Measurements from ENCODE around the gene IQGAP2. TPM values are rescaled to one million over a fixed set of nuclear protein-coding genes. Genes with fewer than 3 reads are reported as not detected.

The IQGAP2 gene
- total and polyA plus RNA-seq, 9 of the 15 experiments (the other 6 are each of a cell fraction or from before 2014, with no cell fraction given) = 8.7 to 23.2 (median 17.4) TPM

DNA sequence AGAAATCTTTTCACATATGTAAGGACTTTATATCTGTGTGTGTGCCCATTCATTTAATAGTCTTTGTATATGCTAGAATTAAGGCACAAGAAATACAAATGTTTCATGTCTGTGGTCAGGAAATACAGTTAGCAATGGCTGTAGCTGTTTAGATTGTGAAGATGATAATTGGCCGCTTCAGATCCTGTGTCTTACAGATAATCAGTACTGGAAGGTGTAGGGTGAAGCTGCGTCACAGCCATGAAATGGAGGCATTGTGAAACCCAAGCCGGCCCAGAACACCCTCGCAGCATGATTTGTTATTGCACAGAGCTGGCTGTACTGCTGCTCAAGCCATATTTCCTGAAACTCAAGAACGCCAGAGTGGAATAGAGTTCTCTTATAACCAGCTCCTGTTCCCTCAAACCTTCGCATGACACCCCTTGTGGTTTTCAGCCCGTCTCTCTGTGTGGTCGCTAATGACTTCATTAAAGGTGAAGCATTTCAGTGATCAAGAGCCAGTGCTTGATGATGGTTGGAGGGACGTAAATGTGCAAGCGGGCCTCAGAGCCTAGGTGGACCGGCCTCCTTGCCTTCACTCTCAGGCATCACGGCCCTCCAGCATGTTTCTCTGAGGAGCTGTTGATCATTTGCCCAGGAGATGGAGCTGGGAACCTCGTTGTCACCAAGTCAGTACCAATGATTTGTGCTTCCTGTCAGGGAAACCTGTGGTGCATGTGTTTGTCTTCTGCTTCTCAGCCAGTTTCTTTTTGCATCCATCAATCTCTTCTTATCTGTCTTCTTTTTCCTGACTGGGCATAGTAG, 140.0 kb downstream of the IQGAP2 start:
- H3K79me2 ChIP-seq (ENCODE audit: control insufficient read depth, insufficient read depth, low read length) = no peaks in the 10 kb centered on the region
- peak overlapping the region; percentile 60; the same call in 2 of the 3 replicates for H3K27ac ChIP-seq (ENCODE audit: extremely low read depth, low read depth, low read length)
- H3K9me1 ChIP-seq (ENCODE audit: control insufficient read depth, insufficient read depth, low read length) = no peaks in the 10 kb centered on the region
- no TSS peak for BruUV-seq (replicated peaks)
- no peak overlapping the region for H3K4me3 ChIP-seq
- H3K9me3 ChIP-seq (replicated peaks; ENCODE audit: control insufficient read depth, insufficient read depth, low read depth, low read length) = no peaks in the 10 kb centered on the region
- 9% methylated on average over 13 of the region's 13 CpGs for WGBS (ENCODE audit: insufficient coverage, low coverage, missing lambda C conversion rate)
- peak overlapping the region; percentile 81 for H2AFZ ChIP-seq (ENCODE audit: low read depth, low read length)
- ATAC-seq = peak; percentile 85
- POLR2A ChIA-PET = interaction anchor here (0.6 to 1.3 kb wide), 5 partner anchors 14 to 161 kb away, joined by 3 to 4 read pairs (median 3); no protein-coding TSS in a partner anchor
- peaks cover 7 to 47% of the 10 kb centered on the region in 2 experiments; a peak in 4 of 5 replicates for H3K4me1 ChIP-seq (replicated peaks in 1 of 2; ENCODE audit: control insufficient read depth in 2 of 2, insufficient read depth in 2 of 2, low read length in 2 of 2)
- no peaks in the 10 kb centered on the region for H4K20me1 ChIP-seq (replicated peaks; ENCODE audit: control insufficient read depth, insufficient read depth, low read length)
- CTCF ChIA-PET (ENCODE audit: low intra/inter-chr PET ratio) = interaction anchor here (1.6 kb wide), 1 partner anchor 140 kb away, joined by 5 read pairs; the partner anchor contains the start of gene IQGAP2
- no peaks in the 10 kb centered on the region for H3K36me3 ChIP-seq (ENCODE audit: control insufficient read depth, insufficient read depth, low read length)
- peak overlapping the region; percentile 69 for H3K4me2 ChIP-seq (ENCODE audit: insufficient read depth, low read length)
- in situ Hi-C loops (cut with MboI) = loop anchor here (5.0 kb wide), 1 partner anchor 136 kb away; no protein-coding TSS in a partner anchor
- DNase-seq (ENCODE audit: extremely low read depth in 1 of 4, low spot score in 3 of 4) = peak in 2 of 4 experiments; percentile 65 to 73
- FAIRE-seq = peak; percentile 89
- no peaks in the 10 kb centered on the region for H3K27me3 ChIP-seq (ENCODE audit: control insufficient read depth in 2 of 2, insufficient read depth in 2 of 2, low read length in 2 of 2)
- peak overlapping the region; percentile 7 to 18; a peak in 2 of 4 replicates for H3K9ac ChIP-seq (ENCODE audit: insufficient read depth in 1 of 2, low read depth in 2 of 2, low read length in 2 of 2)
- intact Hi-C loops (cut with micrococcal nuclease) = loop anchor here (5.0 kb wide), 2 partner anchors 61 to 206 kb away; no protein-coding TSS in a partner anchor
- TF ChIP-seq, protein P1, sequence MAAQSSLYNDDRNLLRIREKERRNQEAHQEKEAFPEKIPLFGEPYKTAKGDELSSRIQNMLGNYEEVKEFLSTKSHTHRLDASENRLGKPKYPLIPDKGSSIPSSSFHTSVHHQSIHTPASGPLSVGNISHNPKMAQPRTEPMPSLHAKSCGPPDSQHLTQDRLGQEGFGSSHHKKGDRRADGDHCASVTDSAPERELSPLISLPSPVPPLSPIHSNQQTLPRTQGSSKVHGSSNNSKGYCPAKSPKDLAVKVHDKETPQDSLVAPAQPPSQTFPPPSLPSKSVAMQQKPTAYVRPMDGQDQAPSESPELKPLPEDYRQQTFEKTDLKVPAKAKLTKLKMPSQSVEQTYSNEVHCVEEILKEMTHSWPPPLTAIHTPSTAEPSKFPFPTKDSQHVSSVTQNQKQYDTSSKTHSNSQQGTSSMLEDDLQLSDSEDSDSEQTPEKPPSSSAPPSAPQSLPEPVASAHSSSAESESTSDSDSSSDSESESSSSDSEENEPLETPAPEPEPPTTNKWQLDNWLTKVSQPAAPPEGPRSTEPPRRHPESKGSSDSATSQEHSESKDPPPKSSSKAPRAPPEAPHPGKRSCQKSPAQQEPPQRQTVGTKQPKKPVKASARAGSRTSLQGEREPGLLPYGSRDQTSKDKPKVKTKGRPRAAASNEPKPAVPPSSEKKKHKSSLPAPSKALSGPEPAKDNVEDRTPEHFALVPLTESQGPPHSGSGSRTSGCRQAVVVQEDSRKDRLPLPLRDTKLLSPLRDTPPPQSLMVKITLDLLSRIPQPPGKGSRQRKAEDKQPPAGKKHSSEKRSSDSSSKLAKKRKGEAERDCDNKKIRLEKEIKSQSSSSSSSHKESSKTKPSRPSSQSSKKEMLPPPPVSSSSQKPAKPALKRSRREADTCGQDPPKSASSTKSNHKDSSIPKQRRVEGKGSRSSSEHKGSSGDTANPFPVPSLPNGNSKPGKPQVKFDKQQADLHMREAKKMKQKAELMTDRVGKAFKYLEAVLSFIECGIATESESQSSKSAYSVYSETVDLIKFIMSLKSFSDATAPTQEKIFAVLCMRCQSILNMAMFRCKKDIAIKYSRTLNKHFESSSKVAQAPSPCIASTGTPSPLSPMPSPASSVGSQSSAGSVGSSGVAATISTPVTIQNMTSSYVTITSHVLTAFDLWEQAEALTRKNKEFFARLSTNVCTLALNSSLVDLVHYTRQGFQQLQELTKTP (IDR thresholded peaks at IDR 0.05; ENCODE audit: low read depth in 1 of 2, partially characterized antibody in 2 of 2) = no peak
- TF ChIP-seq ZNF436 (CRISPR knock-in tag; IDR thresholded peaks at IDR 0.05) (no peak), SOX6 (IDR thresholded peaks at IDR 0.05) (peak; percentile 79), GATAD2A (IDR thresholded peaks at IDR 0.05) (no peak), C11orf30 (IDR thresholded peaks at IDR 0.05; ENCODE audit: low read depth) (no peak), MEIS2 (IDR thresholded peaks at IDR 0.05; ENCODE audit: partially characterized antibody) (peak; percentile 93), MYBL2 (IDR thresholded peaks at IDR 0.05; ENCODE audit: low read depth) (no peak), MYBL2 (CRISPR knock-in tag; IDR thresholded peaks at IDR 0.05; ENCODE audit: borderline replicate concordance) (no peak), ZNF707 (CRISPR knock-in tag; conservative IDR thresholded peaks at IDR 0.05) (no peak), ZNF431 (CRISPR knock-in tag; IDR thresholded peaks at IDR 0.05) (no peak), MCM3 (IDR thresholded peaks at IDR 0.05) (no peak), JUND (IDR thresholded peaks at IDR 0.05; ENCODE audit: borderline replicate concordance, low read depth, low read length) (peak; percentile 37; the same call in 1 of the 2 replicates), JUND (tag; IDR thresholded peaks at IDR 0.05; ENCODE audit: borderline replicate concordance, low read depth, low read length) (peak; percentile 10; the same call in 2 of the 3 replicates), PCBP2 (IDR thresholded peaks at IDR 0.05; ENCODE audit: low read depth, low read length, poor library complexity, severe bottlenecking) (no peak)
- TF ChIP-seq, protein P2, sequence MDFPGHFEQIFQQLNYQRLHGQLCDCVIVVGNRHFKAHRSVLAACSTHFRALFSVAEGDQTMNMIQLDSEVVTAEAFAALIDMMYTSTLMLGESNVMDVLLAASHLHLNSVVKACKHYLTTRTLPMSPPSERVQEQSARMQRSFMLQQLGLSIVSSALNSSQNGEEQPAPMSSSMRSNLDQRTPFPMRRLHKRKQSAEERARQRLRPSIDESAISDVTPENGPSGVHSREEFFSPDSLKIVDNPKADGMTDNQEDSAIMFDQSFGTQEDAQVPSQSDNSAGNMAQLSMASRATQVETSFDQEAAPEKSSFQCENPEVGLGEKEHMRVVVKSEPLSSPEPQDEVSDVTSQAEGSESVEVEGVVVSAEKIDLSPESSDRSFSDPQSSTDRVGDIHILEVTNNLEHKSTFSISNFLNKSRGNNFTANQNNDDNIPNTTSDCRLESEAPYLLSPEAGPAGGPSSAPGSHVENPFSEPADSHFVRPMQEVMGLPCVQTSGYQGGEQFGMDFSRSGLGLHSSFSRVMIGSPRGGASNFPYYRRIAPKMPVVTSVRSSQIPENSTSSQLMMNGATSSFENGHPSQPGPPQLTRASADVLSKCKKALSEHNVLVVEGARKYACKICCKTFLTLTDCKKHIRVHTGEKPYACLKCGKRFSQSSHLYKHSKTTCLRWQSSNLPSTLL (IDR thresholded peaks at IDR 0.05) = no peak
